ENCODE measurements around the gene PPIA.

- no peak for TF ChIP-seq CTCF (conservative IDR thresholded peaks at IDR 0.05; ENCODE audit: low read length)
- TF ChIP-seq EZH2phosphoT487 (IDR thresholded peaks at IDR 0.05; ENCODE audit: borderline replicate concordance, low read depth, low read length) = no peak
Measured at GRCh38 chr7:44769776-44770294, 26.6 kb upstream of the PPIA start.
